Left renal pelvis (tissue), 4 donors: ENCODE data around the gene RHBDF1. TPM values are rescaled to one million over a fixed set of nuclear protein-coding genes. Genes with fewer than 3 reads are reported as not detected.

Experiments used
- DNase-seq, 4 donors: peaks; one replicate each; pipeline ENCODE4 v3.0.0-alpha.2; 2013; ENCODE audit warnings: low read depth in 4 of 4, low spot score in 3 of 4
- polyA plus RNA-seq, 4 donors: library from polyadenylated mRNA; unstranded; fragments of 120-200 nt; gene quantifications; one replicate each; pipeline ENCODE4 v1.2.1, GENCODE V29; 2013; ENCODE audit not compliant: insufficient read length in 4 of 4

RHBDF1 gene, protein sequence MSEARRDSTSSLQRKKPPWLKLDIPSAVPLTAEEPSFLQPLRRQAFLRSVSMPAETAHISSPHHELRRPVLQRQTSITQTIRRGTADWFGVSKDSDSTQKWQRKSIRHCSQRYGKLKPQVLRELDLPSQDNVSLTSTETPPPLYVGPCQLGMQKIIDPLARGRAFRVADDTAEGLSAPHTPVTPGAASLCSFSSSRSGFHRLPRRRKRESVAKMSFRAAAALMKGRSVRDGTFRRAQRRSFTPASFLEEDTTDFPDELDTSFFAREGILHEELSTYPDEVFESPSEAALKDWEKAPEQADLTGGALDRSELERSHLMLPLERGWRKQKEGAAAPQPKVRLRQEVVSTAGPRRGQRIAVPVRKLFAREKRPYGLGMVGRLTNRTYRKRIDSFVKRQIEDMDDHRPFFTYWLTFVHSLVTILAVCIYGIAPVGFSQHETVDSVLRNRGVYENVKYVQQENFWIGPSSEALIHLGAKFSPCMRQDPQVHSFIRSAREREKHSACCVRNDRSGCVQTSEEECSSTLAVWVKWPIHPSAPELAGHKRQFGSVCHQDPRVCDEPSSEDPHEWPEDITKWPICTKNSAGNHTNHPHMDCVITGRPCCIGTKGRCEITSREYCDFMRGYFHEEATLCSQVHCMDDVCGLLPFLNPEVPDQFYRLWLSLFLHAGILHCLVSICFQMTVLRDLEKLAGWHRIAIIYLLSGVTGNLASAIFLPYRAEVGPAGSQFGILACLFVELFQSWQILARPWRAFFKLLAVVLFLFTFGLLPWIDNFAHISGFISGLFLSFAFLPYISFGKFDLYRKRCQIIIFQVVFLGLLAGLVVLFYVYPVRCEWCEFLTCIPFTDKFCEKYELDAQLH
- polyA plus RNA-seq = 10 to 100 TPM; 24.9 to 42.0 (median 28.8) TPM

DNA sequence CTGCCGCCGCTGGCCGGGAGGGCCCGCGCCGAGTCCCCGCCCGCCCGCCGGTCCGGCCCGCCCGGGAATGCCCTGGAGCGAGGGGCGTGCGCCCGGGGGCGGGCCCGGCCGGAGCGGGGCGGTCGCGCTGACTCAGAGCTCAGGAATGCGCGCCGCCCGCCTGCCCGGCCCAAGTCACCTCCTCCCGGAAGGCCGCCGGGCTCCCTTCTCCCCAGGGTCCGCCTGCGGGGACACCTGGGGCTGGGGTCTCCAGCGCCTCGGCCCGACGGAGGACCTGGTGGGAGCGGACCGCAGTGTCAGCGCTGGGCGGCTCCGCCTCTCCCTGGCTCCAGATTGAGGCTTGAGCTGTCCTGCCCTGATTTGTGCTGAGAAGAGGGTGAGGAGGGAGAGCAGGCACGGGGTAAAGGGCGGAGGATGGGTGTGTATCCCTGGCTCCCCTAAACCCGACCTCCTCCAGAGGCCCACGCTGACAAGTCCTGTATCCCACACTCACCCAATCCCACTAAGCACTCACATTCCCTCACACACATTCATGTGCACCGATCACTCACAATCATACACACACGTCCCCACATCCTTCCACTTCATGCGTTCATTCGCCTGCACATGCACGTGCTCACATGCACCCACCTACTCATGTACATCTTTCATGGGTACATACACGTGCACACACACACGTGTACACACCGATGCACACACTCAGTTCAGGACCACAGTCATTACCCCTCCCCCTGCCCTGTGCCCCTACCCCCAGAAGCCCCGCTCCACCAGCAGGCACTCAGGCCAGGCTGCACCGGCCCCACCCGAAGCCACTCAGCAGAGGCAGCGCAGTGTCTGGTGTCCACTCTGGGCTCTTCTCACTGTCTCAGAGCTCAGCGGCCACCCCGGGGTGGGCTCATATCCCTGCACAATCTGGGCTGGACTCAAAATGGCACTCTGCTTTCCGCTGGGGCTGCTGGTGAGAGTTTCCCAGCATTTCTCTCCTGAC, at the start of gene RHBDF1:
RHBDF1 (minus strand) TSS at position 71 of the 988 bp plus-strand sequence. CDS start 7,616 bp downstream, outside the sequence.
- no peak for DNase-seq

DNA sequence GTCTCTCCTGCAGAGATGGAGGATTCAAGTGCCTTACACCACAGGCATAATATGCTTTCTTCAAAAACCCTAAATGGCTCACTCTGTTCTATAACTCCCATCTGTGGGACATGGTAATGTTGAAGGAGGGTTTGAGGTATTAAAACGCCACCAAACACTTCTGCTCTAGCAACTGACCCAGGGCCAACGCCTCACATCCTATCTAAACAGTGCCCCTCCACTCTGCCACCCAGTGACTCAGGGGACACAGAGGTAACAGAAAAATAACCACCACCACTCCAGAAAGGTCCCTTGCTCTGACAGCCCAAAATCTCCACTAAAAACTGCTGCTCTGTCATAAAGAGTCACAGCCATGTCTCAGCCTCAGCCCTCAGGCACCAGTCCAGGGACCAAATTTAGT, 48.3 kb upstream of the RHBDF1 start:
- no peak for DNase-seq

DNA sequence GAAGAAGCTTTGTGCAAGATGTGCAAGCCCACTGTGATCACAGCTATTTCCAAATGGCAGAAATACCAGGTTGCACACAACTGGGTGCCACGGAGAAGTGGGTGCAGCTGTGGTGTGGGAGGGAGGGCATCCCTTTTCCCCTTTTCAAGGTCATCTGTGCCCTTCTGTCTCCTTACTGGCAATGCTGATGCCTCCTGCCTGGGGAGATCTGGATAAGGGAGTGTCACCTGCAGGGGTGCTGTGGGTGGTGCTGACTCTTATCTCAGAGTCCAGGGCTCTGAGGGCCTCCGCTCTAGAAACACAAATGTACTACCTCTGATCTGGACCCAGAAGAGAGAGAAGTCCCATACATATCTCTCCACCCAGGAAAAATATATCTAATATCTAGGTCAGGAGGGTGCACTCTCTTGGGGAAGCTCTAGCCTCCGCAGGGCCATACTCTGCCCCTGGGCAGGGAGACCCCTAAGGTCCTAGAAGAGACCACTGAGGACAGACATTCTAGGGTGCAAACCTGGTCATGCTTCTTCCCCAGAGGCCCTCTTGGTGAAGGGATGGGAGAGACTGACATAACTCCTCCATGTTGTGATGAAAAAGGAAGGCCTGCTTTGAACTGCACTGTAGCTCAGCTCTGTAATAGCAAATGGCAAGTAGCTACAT, 47.5 kb upstream of the RHBDF1 start:
- DNase-seq = no peak

DNA sequence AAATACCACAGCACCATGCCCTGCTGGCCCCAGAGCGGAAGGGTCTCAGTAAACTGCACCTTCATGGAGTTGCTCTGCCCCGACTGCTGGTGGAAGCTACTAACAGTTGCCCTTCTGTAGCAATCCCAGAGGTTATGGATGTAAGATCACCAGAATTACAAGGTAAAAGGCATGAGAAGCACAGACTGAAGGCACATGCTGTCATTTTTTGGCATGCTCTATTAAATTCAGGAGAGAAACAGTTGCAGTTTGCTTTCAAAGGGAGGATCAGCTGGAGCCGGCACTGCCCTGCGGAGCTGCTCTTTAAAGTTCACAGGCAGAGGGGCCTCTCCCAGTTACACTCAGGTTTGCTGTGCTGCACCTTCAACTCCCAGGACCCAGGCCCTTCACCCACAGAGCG, 46.9 kb upstream of the RHBDF1 start:
- no peak for DNase-seq

DNA sequence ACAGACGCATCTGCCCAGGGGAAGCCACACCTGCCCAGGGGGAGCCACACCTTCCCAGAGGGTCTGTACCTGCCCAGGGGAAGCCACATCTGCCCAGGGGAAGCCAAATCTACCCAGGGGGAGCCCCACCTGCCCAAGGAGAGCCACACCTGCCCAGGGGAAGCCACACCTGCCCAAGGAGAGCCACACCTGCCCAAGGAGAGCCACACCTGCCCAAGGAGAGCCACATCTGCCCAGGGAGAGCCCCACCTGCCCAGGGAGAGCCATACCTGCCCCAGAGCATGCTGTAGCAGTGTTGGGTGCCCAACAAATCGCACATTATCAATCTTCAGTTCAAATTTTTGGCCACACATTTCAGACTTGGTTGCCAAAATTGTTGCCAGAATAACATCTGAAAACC, 46.4 kb upstream of the RHBDF1 start:
- no peak for DNase-seq

DNA sequence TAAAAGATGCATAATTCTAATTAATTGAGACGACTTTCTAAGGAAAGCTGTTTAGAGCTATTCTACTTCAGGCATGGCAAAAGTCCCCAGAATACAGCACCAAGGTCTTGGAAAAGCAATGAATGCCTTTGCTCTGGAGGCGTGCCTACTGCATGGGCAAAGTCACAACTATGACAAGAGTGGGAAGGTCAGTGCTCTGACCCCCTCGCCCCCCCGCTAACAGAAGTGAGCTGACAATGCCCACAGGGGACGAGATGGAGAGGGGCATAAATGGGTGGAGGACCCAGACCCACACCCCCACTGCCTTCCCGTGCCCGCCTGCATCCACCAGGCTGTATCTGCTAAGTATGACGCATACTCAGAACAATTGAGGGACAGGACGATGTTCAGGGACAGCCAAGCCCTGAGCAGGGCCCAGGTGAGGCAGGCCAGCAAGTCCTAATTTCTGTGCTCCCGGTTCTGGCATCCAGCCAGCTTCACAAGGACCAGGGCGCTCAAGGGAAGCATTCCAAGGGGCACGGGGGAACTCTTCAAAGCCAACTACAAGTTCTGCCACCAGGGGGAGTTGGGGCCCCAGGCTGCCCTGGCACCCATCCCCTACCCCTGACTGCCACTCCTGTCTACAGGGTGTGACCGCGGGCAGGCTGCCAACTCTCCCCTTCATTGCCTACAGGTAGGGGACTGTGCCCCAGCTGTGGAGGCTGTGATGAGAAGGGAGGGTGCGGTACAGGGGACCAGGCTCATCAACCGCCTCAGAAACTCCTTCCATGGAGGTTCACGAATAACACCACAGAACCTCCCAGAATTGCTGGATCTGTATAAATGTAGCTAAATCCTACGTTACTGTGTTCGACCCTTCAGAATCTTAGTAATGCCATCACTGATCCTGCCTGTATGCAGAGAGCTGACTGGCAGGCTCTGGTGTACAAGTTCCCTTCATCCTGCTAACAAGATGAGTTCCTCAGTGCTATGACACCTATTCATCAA, 45.2 kb upstream of the RHBDF1 start:
- peak in 1 of 4 donors; percentile 57 for DNase-seq

DNA sequence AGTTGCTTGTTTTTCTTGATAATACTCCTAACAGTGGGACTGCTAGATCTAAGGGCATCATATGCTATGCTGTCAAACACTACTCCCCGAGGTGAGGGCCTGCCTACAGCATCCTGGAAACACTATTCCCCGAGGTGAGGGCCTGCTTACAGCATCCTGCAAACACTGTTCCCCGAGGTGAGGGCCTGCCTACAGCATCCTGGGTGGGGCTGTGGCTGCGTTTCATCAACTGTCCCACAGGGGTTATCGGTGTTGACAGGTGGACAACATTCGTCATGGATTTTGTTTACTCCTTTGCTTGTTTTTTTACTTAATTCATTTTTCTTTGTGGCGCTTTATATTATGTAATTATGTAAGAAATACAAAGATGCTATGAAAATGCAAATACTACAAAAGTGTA, 43.6 kb upstream of the RHBDF1 start:
- no peak for DNase-seq

DNA sequence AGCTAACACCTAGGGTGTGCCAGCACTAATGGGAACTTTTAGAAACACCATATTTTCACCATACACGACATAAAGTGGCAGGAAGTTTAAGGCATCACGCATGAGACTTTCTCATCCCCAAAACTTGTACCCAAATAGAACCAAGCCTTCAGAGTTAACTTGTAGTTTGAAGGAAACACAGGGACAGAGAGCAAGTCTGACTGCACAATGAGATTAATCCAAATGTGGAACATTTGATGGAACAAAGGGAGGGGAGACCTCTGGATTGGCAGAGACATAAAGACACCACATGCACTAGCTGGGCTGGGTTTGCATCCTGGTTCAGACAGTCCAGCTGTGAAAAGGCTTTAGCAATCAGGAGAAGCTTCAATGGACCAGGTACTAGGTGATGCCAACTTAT, 41.9 kb upstream of the RHBDF1 start:
- DNase-seq = no peak

DNA sequence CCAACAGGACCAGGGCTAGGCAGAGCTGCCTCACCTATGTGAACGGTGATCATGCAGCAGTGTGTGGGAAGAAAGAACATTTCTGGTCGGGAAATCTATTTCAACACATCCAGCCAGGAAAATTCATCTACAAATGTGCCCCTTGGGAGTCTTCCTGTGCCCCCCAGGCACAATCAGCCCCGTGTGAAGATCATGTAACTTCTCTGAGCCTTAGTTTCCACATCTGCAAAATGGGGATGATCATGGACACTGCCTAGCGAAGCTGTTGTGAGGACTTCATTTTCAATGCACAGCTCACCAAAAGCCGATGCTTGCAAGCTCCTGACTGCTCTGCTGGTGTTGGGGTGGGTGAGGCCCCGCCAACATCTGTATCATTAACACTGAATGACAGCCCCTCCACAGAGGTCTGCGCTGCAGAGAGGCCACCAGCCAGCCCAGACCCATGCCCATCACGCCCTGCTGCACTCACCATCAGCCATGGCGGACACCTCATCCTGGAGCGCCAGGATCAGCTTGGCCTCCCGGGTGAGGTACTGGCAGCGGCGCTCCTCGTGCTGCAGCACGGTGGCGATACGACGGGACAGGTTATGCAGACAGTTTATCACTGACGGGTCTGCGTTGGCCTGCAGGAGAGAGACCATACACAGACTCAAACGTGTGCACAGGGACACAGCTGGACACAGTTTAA, 39.9 kb upstream of the RHBDF1 start:
- DNase-seq = no peak

DNA sequence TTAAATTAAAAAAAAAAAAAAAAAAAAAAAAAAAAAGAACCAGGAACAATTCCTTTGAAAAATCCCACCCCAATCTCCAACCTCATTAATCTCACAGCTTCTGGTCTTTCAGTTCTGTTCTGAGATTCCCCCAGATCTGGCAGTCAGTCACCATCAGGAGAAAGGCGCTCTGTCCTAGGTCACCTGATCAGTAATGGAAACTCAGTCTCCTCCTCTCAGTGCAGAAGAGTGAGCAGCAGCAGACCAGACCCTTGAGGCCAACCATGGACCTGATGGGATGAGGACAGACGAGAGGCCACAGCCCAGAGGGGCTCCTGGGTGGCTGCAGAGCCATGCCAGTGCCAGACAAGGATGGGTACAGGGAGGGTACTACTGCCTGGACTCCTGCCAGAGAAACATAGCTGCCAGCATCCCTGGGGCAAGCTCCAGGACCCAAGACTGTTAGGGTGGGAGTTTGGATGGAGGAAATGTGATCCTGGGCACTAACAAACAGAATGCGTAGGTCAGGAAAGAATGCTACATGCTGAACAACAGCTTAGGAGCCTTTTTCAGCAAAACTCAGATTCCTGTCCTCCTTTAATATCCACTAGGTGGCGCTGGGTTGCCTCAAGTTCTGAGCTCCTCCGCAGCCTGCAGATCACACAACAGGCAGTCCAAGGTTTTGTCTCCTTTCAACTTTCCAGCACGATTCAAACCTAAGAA, 34.3 kb upstream of the RHBDF1 start:
- DNase-seq = peak; percentile 56 to 65 (median 61)

DNA sequence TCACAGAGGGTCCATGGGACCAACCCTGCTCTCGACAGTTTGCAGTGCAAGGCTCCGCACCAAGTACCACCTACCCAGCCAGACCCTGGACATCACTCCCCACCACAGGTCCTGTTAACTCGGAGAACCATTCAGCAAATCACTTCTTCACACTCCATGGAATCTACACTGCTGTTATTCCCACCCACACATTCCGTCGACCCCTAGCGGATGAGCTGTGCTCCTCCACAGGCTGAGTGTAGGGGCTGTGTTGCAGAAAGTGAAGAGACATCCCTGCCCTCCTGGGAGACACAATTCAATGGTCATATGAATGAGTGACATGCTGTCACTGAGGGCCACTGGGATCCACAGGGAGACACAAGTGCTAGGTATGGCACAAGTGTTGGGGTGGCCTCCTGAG, 33.1 kb upstream of the RHBDF1 start:
- no peak for DNase-seq

DNA sequence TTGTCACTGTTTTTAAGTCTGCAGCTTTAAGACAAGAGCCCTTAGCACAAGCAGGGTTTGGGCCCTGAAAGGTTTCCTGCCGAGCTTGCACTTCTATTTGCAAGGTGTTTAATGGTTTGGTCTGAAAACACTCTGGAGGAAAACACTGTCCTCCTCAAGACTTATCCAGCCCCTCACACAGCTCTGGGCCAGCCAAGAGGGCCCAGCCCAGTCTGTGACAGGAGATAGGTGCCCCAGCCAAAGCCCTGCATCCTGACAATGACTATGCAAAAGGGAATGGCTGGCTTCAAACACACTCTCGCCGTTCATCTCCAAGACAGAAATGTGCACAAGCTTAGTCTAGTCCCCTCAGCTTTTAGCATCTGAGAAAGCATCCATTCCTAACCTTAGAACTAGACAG, 32.5 kb upstream of the RHBDF1 start:
- no peak for DNase-seq

DNA sequence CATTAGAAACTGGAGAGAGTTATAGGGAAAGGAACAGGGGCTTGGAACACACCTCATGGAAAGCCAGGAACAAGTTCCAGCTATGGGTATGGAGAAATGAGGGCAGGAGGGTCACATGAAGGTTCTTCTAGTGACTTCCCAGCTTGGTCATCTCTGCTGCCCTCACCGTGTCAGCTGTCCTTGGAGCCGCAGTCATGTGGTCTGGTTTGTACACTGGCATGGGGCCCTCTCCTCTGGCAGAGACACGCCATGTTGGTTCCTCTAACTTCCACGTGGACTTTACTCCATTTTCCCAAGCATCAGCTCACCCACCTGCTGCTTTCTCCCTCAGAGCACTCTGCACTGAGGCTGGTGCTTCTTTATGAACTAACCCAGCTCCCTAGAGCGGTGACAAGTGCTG, 31.9 kb upstream of the RHBDF1 start:
- DNase-seq = no peak

DNA sequence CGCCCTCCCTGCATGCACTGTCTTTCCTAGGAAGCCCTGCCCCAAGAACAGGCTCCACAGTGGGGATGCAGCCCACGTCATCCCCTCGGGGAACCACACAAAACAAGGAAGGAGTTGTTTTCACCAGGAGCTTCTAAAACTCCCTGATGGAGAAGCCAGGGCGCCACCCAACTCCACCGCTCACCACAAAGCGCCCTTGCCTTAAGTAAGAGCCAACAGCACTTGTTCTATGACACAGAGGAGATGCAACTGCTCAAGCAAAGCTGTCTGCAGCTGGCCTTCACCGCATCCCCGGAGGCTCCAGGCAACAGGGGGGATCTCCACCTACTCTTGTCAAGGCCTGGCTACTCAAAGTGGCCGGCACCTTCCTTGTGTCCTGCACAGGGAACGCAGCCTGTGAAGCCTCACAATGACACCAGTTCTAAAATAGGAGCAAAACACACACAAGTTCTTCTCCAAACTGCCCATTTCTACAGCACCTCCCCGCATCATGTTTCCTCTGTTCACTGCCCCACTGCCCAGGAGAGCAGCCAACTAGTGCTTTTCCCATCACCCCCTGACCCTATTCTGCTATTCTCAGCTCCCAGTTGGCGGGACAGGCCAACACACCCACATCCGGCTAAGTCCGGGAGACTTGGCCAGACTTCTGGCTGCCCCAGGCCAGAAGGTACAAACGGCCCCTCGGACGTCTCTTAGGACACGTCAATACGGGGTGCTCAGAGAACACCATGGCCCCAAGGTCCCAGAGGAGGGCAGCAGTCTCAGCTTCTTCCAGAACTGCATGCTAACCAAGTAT, 29.8 kb upstream of the RHBDF1 start:
- DNase-seq = no peak

DNA sequence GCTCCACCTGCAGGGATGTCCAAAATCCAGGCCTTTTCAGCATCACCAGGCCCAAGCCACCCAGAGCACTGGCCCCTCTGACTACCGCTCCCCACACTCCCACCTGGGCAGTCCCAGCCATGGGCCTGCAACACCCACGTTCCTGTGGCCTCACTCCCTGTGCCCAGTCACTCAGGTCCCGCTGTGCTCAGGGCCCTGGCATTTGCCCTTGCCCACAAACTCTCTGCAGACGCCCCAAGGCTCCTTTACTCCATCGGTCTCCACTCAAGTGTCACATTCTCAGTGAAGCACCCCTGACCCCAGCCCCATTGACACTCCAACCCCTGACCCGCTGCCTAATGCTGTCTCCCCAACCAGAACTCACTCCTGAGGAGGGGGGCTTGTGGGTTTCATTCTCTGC, 29.2 kb upstream of the RHBDF1 start:
- no peak for DNase-seq

DNA sequence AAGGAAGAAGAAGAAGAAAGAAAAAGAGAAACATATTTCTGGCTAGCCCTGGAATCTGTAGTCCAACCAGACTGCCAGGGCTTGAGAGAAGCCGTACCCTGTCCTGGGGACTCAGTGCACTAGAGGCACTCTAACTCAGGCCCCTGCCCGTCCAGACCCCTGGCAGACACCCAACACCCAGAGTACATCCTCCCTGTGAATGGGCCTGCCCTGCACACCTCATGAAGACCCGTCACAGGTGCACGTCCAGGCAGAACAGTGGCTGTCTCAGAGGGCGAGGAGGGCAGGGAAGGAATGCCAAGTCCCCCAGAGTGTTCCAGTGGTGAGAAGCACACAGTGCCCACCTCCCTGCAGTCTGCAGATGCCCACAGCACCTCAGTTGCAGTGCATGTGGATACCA, 28.6 kb upstream of the RHBDF1 start:
- DNase-seq = no peak

DNA sequence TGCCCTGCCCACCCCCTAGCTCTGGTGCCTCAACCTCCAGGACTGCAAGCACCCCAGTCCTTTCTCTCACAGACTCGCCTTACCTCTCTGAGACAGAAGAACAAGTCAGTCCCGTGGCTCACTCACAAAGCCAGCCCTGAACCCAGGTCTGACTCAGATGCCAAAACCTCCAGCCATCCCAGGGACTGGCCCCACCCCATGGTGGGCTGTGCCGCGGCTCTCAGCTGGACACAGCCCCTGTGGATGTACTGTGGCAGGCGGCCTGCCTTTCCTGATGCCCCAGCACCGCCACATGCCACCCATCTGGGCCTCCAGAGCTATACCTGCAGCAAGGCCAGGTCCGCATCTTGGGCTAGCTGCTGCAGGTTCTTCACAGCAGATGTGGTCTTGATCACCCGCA, 25.4 kb upstream of the RHBDF1 start:
- DNase-seq = no peak
